Measurements from ENCODE around the gene ASGR2.
"Not testable (repeated sequence)": the region's sequence is repeated elsewhere in the genome, so short reads cannot be mapped to it uniquely, and the experiment has no call there.

- TF ChIP-seq CTCF (conservative IDR thresholded peaks at IDR 0.05; ENCODE audit: low read depth, low read length); EZH2phosphoT487 (IDR thresholded peaks at IDR 0.05; ENCODE audit: borderline replicate concordance, low read length): not testable (repeated sequence)
Observed at GRCh38 chr17:7159571-7159970, 44.9 kb upstream of the ASGR2 start.

Measured in PC-3 (cell line).